LNCAP (cell line): ENCODE data around the gene PLPPR5.

Source experiments
- TF ChIP-seq, protein P1 (sequence below): fragments of 450-650 bp; IDR thresholded peaks from 2 replicates; pipeline ENCODE4 v1.5.1; 2017; ENCODE audit warnings: mild to moderate bottlenecking

PLPPR5 gene, protein sequence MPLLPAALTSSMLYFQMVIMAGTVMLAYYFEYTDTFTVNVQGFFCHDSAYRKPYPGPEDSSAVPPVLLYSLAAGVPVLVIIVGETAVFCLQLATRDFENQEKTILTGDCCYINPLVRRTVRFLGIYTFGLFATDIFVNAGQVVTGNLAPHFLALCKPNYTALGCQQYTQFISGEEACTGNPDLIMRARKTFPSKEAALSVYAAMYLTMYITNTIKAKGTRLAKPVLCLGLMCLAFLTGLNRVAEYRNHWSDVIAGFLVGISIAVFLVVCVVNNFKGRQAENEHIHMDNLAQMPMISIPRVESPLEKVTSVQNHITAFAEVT

DNA sequence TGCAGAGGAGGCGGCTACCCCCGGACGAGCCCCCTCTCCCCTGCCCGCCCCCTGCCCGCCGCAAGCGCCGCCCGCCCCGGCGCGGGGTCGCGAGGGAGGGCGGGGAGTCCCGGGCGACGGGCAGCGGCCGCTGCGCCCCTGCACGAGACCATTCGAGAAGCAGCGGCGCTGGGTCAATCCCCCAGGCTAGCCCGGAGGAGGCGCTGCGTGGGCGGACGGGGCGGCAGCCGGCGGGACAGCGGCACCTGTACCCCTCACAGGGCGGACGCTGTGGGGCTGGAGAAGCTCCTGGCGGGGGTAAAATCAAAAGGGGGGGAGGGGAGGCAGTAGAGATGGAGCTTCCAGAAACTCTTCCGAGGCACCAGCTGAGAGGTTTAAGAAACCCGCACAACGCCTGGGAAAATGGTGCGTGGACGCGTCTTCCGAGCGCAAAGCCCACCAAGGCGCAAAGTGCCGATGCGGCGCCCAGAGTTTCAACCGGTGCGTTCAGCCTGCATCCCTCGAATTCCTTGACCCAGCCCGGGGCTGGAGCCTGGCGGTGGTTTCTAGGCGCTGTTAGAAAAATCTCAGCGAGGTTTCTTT is at the start of gene PLPPR5:
PLPPR5 (minus strand) TSS at position 1 of the 582 bp plus-strand sequence. CDS start 190 bp downstream, outside the sequence.
- TF ChIP-seq, protein P1, sequence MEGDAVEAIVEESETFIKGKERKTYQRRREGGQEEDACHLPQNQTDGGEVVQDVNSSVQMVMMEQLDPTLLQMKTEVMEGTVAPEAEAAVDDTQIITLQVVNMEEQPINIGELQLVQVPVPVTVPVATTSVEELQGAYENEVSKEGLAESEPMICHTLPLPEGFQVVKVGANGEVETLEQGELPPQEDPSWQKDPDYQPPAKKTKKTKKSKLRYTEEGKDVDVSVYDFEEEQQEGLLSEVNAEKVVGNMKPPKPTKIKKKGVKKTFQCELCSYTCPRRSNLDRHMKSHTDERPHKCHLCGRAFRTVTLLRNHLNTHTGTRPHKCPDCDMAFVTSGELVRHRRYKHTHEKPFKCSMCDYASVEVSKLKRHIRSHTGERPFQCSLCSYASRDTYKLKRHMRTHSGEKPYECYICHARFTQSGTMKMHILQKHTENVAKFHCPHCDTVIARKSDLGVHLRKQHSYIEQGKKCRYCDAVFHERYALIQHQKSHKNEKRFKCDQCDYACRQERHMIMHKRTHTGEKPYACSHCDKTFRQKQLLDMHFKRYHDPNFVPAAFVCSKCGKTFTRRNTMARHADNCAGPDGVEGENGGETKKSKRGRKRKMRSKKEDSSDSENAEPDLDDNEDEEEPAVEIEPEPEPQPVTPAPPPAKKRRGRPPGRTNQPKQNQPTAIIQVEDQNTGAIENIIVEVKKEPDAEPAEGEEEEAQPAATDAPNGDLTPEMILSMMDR: no peak

DNA sequence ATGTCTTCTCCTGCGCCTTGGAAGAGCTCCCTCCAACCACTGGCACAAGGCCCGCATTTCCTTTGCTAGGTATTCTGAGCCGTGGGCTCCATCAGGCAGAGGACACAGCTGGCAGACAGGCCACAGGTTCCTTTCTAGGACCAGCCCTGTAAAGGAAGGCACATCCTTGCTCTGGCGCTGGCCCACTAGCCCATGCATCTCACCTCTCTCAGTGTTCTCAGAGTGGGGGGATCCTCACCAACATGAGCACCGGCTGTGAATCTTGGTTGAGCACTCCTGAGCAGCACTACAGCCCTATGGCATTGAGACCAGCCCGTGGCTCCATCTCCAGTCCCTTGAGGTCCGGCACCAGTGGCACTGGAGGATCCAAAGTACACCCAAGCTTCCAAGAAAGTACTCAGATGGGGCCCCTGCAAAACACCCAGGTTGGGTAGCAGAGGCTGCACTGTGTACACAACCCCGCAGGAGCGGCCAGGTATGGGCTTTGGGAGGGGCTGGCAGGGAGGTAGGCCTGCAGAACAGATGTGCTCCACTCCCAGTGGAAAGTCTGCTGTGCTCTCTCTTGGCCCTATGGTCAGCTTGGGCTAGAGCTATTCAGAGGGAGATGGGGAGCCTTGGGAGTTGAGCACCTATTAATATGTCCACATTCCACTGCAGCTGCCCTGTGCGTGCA is 47.1 kb upstream of the PLPPR5 start:
- TF ChIP-seq, protein P1: no peak

DNA sequence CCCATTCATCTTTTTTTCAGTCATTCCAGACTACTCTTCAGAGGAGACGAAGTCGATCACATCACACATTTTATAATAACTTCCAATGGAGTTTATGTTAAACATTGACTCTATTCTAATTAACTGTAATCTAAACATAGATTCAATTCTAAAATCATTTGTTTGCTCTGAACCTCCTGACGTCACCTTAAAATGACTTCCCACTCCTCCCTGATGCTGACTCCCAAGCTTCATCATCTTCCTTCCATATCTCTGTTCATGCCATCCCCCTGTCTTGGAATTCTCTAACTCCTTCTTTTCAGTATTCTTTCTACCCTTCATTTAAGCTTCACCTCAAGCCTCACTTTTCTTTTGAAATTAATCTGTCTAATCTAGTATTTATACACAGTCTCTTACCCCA is 45.1 kb upstream of the PLPPR5 start:
- TF ChIP-seq, protein P1: no peak

DNA sequence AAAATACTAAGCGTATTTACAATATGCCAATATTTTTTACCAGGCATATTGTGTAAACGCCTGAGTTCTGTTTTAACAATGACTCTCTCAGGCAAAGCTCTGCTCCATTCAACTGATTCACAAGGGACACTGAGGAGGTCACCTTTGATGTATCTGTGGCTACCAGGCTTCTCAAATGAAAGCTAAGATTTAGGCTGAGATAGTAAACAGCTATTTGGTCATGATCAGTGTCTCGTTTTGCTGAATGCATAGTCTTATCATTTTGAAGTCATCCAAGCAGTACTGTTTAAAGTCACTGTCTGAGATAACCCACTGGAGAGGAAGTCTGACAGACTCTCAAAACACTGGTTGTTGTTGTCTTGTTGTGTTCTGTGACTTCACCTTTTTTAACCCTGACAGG is 13.7 kb upstream of the PLPPR5 start:
- TF ChIP-seq, protein P1: no peak

DNA sequence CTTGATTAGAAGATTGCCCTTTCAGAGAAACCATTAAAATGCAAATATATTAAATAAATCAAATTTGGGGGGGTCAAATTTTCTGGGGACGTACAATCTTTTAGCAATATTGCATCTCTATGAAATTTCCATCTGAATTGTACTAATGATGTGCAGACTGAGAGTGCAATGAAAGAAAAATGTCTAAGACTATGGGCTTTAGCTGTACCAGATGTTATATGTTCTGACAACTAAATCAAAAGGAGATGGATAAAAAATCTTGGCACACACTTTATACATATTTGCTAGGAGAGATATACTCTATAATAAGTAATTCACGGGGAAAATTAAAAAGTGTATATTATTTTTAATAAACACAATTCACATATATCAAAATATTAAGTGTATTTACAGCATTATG is 13.0 kb upstream of the PLPPR5 start:
- TF ChIP-seq, protein P1: no peak

DNA sequence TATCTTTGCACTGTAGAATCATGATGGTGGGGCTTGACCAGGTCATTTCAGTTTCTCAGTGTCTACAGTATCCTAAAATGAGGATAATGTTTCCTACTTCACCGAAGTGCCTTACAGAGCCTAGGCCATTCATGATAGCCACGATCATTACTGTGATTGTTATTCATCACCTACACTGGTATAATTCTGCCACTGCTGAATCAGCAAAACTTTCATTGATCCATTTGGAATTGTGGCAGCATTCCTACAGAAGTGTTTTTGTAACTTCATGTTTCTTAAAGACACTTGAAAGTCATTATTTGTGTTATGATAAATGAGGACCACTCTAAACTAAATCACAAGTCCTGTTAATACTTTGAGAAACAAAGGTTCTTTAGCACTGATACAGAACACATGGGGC is 6.0 kb upstream of the PLPPR5 start:
- TF ChIP-seq, protein P1: no peak

DNA sequence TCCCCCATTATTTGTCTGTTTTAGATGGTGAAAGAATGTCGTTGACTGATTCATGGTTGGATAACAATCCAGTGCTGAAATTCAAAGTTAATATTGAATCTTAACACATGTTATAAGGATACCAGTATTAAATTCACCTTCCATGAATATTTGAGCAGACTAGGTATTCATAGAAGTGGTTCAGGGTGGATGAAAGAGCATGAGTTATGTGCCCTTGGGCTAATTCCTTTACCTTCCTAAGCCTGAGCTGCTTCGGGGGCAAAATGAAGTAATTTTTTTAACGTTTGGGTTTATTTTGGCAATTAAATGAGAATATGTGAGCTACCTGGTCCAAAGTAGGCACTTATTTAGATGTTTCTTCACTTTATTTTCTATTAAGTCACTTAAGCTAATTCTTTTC is 2.7 kb upstream of the PLPPR5 start:
- TF ChIP-seq, protein P1: no peak
